Measurements from ENCODE around the gene PIK3CG.

DNA sequence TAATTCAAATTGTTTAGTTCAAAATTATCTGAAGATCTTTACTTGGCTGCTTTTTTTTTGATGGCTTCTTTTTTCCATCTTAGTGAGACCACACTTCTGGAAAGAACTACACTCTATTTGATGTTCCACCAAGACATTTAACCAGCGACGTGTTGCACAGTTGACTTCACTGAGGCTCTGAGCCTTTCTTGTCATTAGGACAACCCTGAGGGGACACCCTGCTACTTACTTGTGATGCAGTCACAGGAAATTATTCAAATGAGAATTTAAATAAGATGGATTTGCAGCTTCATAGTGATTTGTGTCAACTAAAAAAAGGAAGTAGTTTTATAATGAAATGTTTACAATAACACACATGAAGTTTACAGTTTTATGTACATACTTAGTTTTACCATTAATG, 25.6 kb upstream of the PIK3CG start:
- TF ChIP-seq POLR2A (IDR thresholded peaks at IDR 0.05; ENCODE audit: extremely low read depth, insufficient read length) (no peak), MYC (IDR thresholded peaks at IDR 0.05; ENCODE audit: low read depth, low read length) (no peak)
- TF ChIP-seq, protein P1, sequence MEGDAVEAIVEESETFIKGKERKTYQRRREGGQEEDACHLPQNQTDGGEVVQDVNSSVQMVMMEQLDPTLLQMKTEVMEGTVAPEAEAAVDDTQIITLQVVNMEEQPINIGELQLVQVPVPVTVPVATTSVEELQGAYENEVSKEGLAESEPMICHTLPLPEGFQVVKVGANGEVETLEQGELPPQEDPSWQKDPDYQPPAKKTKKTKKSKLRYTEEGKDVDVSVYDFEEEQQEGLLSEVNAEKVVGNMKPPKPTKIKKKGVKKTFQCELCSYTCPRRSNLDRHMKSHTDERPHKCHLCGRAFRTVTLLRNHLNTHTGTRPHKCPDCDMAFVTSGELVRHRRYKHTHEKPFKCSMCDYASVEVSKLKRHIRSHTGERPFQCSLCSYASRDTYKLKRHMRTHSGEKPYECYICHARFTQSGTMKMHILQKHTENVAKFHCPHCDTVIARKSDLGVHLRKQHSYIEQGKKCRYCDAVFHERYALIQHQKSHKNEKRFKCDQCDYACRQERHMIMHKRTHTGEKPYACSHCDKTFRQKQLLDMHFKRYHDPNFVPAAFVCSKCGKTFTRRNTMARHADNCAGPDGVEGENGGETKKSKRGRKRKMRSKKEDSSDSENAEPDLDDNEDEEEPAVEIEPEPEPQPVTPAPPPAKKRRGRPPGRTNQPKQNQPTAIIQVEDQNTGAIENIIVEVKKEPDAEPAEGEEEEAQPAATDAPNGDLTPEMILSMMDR (IDR thresholded peaks at IDR 0.05; ENCODE audit: low read depth, low read length): no peak
